GM19397 (cell line): Measurements from ENCODE around the gene FAM200B.

Experiments
- ATAC-seq: cut with Tn5 transposase; IDR thresholded peaks from one replicate; pipeline ENCODE4 v1.9.1; 2021; ENCODE audit warnings: mild to moderate bottlenecking, moderate library complexity; ENCODE audit not compliant: unreplicated experiment

Gene FAM200B

DNA sequence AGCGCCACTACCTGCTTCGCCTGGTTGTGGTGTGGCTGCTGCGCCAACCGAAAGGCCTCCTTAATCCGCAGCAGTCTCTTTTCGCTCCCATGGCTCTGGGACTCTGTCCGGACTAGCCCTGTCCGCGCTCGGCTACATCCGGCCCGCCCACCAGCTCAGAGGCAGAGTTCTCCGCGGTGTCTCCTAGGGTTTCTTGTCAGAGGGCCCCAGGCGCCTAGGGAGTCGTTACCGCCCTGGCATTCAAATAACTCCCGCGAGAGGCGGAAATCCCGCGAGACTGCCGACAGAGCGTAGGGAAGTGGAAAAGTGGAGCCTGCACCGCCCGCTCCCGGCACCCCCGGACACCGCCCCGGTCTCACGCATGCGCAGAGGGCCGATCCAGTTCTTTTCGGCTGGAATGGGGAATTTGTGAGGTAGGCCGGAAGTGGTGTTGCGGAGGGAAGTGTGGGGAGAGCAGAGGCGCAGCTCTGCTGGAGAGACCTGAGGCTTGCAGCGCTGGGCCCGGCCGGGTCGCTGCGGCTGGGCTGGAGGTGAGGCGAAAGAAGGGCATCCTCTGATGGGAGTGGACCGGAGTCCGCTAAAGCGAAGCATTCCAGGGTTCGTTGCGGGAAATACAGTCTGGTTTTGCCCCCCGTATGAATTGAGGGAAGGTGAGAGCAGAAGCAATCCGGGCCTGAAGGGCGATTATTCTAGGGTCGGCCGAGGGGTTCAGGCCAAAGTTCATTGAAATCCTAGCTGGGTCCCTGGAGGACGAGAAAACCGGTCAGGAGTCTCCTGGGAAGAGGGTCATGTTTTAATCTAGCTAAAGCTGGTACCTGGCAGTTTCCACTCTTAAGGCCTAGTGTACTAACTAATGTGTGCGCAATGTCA lies at the start of gene FAM200B:
Gene FAM200B, plus strand, starts transcription at position 456 of the 870 bp plus-strand sequence. CDS start 5,151 bp downstream, outside the sequence.
- ATAC-seq = peak; percentile 92

DNA sequence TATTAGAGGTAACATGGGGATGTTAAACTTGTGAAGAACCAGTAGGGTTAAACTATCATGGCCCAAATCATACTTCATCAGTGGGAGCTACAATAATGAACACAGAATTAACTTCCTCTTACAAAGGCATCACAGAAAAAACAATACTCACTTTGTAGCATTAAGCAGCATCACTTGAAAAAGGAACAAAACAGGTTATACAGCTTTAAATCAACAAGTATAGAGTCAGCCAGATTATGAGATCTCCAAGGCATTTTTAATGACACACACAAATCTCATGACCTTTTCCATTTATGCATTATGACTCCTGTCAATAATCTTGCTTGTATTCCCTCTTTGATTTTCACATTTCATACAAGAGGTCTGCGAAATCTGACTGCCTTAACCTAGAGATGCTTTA lies 44.8 kb upstream of the FAM200B start:
- ATAC-seq = no peak

DNA sequence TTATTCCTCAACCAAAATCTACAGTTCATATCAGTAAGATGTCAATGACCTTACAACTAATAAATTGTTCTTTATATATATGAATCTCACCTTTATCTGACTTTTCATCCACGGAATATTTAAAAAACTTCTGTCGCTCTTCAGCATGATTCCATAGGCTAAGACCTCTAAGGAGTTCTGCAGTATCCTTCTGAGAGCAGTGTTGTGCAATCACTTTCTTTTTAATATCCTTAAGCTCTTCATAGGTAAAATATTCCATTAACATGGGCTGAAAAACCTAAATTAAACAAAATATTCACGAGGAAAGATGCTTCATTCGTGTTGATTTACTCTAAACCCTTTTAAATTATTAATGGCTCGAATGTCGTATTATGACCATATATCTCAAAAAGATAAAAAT lies 43.2 kb upstream of the FAM200B start:
- no peak for ATAC-seq

DNA sequence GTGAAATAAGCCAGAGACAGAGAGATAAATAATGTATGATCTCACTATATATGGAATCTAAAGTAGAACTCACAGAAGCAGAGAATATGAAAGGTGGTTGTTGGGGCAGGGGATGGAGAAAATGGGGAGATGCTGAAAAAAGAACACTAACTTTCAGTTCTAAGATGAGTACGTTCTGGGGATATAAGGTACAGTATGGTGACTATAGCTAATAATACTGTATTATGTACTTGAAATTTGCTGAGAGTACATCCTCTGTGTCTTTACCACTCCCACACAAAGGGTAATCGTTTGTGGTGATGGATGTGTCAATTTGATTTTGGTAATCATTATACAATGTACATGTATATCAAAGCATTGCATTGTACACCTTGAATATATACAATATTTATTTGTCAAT lies 33.0 kb upstream of the FAM200B start:
- no peak for ATAC-seq

DNA sequence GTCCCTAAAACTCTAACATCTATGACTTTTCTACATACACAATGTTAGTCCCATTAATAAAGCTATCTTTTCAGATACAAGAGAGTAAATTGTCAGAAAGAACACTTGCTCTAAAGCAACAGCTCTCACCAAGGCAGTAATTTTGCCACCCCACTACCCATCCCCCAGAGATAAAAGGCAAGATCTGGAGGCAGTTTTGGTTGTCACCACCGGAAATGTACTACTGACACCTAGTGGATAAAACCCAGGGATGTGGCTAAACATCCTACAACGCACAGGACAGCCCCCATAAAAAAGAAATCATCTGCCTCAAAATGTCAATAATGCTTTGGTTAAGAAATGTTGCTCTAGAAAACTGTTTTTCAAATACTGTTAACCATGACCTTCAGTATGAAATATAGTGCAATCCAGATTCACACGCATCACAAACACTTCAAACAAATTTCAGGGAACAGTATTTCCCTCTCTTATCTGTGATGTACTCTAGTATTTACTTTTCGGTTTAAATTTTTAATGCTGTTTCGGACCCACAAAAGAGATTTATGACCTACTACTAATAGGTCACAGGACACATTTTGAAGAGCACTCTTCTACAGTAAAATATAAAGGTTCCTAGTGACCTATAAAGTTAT lies 31.6 kb upstream of the FAM200B start:
- peak; percentile 36 for ATAC-seq

DNA sequence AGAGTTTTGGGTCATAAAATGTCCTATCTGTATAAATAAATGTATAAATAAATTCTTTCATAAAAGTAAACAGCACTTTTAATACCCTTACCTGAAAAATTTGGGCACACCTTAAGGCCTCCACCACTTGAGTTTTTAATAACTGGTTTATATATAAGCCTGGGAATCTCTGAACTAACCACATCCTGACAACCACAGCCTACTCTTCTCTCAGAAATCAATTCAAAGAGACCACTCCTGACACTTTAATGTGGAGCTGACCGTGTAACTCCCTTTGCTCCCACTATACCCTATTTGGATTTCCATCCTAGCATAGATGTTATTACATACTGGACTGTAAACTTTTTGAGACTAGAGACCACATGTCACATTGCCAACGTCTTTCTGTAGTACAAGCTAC lies 30.0 kb upstream of the FAM200B start:
- ATAC-seq = no peak

DNA sequence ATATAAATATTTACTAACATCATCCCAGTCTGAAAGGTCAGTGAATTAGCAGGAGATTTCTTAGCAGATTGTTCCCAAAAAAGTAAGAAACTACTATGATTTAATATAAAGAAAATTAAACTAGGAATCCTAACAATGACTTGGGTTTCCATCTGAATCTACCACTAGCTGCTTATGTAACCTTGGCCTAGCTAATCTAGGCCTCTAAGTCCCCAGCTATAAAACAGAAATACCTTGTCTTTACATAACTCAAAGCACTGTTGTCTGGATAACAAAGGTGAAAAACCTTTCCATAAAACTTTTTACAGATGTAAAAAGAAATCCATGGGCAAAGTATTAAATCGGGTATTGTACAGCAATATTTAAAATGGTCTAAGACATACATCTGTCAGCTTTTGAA lies 29.4 kb upstream of the FAM200B start:
- ATAC-seq = no peak

DNA sequence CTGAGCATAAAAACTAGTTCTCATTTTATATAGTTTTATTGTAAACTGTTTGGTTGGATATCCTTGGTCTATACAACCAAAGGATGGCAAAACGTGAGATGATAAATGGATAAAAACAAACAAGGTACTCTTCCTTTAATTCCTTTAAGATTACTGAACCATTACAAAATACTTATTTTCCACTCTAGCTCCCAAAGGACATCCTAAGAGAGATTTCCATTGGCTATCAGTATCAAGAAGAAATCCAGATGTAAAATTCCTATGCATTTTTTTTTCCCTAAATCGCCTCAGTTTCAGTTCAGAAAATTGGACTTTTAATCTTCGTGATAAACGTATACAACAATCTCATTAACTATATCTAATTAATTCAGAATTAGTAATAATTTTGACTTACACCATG lies 28.8 kb upstream of the FAM200B start:
- ATAC-seq = no peak

DNA sequence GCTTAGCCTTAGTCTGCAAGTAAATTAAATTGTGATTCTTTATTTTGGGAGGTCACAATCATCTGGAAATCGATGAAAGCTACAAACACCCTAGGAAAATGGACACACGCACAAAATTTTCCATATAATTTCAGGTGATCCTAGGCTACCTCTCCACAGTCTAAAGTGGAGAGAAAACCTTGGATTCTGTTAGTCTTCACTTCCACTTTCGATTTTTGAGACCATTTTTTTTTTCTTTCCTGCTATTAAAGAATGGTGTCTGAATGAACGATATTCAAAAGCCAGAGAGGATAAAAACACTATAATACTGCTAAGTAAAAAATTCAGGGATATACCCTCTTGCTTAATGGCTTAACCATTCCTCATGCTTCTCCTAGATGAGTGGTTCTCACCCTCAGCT lies 28.2 kb upstream of the FAM200B start:
- ATAC-seq = no peak

DNA sequence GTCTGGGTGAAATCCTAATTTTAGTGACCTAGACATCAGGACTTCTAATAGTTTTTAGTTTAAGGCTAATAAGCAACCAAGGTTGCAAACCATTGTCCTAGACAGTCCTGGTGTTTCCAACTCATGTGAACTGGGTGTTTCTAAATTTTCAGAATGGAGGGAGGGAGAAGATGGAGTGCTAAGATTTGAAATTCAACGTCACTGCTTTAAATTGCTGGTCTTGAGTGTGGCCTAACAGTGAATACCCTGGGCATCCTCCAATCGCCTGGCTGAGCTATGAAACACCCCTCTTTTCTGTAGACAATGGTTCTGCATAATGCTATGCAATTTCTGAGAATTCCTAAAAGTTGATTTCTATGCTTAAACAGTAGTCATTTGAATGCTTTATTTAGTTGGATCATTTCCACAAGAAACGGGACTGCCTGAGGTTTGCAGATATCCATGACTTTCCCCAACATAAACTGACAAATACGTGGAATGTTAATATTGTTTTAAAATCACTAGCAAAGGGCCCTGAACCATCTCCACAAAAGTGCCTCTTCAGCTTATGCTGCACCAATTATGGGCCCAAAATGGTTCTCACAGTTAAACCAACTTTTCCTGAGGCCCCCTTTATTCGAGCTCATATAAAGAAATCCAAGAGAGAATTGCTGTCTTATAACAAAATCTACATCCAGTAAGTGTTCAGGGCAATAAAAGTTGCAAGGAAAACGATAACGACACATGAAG lies 27.6 kb upstream of the FAM200B start:
- ATAC-seq = no peak

DNA sequence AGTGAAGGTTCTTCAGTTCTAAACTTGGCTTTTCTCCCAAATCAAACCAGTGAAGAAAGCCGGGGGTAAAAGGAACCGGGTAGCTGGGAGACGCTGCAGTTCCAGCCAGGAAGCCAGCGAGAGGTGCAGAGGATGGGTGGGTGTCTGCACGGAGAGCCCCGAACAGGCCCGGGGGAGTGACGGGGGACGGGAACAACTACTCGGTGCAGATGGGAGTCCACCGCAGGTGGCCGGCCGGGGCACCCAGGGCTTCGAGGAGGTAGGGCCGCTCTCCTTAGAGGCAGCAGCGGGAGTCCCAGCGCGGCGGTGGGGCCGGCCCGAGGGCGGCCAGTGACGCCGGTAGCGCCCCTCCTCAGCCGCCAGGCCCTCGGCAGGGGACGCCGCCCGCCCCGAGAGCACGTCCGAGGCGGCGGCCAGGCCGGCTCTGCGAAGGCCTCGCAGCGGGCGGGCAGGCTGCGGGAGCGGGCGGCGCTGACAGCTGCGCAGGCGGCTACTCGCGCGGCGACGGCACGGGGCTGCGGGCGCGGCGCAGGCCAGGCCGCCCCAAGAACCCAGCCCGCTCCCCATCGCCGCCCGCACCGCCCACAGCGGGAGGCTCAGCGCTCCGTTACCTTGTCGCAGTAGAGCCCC lies 26.9 kb upstream of the FAM200B start:
- peak; percentile 50 for ATAC-seq

DNA sequence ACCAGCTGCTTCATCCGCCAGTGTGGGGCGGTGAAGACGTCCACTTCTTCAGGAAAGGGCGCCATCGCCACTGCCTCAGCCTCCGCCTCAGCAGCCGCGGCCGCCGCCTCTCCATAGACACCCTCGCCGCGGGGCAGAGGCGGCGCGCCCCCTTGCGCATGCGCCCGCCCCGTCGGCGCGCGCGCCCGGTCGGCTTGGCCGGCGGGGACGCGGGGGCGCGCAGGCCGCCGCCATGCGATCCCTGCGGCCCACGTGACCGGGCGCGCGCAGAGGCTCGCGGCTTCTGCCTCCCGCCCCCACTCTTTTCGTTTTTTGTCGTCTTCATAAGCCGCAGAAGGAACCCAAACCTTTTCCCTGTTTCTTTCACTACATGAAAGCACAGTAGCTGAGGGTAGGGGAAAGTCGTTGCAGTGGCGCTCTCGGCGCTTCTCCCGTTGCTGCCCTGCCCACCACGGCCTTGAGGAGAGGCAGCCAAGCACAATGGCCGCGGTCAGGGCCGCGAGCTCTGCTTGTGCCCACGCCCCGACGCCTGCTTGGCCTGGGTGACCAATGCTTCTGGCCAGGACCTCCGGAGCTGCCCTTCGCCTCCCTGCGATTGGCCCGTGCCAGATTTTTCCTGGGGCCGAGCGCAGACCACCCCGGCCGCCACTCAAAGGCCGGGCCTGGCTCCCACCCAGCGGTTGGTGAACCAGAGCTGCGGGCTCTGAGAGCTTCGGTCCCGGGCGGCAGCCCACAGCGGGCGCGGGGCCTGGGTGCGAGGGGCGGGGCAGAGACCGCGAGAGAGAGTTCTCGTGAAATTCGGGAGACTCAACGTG lies 26.2 kb upstream of the FAM200B start, which contains the start of gene FBXL5:
Gene FBXL5, minus strand, starts transcription at position 135 of the 815 bp plus-strand sequence. Its CDS starts 70 bp downstream, at position 65.
- peak; percentile 78 for ATAC-seq

DNA sequence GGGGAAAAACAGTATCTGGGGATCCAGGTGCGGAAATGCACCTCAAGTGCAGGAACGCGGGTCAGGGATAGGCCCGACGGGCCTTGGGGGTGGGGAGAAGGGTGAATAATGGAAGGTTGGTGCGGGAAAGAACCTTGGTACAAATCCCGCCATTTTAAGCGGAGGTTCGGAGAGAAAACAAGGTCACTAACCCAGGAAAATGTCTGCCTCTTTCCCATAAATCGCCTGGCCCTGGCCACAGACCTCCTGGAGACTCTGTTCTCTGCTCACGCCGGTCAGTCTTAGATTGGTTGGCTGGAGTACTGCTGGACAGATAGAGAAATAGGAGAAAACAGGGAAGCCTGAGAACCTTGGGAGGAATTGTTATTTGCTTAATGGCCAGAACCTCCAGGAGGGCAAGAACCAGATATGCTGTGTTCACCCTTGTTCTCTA lies 25.6 kb upstream of the FAM200B start:
- no peak for ATAC-seq

DNA sequence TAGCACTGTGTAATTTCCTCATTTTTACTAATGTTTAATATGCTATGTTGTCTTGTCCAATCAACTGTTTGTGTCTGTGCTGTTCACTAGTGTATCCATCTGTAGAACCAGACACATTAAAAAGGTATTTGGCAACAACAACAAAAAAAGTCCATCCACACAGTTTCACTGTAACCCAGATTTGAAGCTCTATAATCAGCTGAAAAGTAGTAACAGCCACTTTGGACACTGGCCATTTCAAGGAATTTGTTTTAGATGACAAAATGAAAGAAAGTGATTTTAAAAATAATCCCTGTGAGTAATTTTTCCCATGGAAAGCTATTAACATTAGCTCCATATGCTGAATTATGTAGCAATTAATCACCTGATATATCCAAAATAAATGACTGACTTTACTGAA lies 24.3 kb upstream of the FAM200B start:
- ATAC-seq = no peak

DNA sequence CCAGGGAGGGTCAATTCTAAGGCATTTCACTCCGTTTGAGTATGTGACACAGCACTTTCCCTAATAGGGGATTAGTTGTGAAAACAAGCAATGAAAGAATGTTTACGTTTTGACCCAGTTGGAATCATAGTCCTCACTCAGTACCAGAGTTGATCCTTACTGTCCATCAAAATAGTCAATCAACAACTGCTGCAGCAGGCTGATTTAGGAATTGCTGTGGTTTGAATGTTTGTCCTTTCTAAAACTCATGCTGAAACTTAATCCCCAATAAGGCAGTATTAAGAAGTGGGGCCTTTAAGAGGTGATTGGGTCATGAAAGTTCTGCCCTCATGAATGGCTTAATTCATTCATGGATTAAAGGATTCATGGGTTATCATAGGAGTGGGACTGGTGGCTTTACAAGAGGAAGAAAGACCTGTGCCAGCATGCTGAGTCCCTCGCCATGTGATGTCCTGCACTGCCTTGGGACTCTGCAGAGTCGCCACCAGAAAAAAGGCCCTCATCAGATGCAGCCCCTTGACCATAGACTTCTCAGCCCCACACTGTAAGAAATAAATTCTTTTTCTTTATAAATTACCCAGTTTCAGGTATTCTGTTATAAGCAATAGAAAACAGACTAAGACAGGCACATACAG lies 23.4 kb upstream of the FAM200B start:
- ATAC-seq = no peak

DNA sequence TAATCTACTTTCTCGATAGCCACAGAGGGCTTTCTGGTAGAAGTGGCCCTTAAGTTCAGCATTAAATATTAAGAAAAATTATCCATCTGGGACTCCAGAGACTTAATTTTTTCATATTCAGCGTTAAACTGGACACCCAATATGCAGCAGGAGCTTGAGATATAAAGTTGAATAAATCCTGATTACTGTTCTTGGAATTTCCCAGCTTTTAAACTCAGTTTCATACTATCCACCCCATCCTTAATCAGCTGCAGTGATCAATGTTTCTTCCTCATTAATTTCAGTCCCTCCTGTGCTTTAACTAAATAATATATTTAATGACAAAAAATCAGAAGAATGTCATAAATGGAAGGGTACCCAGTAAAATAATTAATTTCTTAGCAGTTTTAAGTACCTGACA lies 22.8 kb upstream of the FAM200B start:
- no peak for ATAC-seq

DNA sequence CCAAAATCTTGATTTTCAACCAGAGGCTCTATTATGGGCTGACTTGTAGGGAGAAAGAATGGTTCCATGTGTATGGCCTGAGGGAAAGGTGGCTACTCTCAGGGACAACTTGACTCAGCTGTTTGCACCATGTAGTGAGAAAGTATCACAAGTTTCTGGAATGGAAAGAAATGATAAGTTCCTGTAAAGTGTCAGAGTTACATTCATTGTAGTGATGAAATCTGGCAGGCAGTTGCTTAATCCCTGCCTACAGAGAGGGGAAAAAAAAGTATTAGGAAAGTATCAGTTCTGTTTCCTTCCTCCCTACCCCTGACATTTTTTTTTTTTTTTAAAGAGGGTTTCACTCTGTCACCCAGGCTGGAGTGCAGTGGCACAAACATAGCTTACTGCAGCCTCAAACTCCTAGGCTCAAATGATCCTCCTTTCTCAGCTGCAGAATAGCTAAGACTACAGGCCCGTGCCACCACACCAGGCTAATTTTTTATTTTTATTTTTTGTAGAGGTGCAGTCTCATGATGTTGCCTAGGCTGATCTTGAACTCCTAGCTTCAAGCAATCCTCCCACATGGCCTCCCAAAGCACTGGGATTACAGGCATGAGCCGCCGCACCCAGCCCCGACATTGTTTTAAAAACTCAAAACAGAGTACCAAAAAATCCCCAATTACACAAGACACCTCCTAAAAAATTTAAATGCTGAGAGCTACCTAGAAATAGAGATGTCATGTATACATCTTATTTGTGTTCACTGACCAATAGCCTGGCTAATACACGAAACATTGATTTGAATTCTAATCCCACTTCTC lies 21.7 kb upstream of the FAM200B start:
- no peak for ATAC-seq

DNA sequence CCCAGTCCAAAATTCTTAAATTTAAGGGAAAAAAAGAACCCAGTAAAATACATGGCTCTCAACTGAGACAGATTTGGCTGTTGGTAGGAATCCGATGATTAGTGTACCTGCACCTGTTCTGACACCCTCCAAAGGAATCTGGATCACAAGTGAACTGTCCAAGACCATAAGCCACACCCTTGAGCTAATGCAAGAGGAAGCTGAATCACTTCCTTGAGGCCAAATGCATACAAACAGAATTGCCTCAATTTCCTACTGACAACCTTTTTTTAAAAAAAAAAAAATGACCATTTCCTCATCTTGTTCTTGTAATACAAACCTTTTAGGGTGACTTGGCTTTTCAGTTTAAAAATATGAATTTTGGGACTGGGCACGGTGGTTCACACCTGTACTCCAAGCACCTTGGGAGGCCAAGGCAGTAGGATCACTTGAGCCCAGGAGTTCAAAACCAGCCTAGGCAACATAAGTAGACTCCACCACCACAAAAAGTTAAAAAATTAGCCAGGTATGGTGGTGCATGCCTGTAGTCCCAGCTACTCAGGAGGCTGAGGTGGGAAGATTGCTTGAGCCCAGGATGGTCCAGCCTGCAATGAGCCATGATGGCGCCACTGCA lies 15.8 kb upstream of the FAM200B start:
- no peak for ATAC-seq

DNA sequence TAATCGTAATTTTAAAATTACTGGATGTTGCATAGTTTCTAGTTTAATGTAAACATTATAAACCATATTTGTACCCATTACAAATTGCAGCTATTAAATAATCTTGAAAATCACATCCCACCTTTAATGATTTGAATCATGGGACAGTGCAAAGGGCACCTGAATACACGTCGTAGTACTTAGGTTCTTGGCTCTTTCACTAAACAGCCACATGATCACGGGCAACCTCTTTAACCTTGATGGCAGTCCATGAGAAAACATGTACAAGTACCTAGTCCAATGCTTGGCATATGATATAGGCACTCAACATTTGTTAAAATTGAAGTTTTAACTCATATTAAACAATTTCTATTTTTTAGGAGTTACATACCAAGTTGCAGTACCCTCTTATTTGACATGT lies 14.6 kb upstream of the FAM200B start:
- no peak for ATAC-seq
